A549 (cell line): ENCODE measurements around the gene EBP. TPM values are rescaled to one million over a fixed set of nuclear protein-coding genes. Genes with fewer than 3 reads are reported as not detected.

Experiments
- ATAC-seq, 2 experiments: fragments of 200-7000 bp in 1 of 2; fragments of >200 bp in 1 of 2; cut with Nextera tagmentation in 1 of 2; cut with Tn5 transposase in 1 of 2; 3 replicates each; pipeline versions ENCODE4 v1.8.0 to v1.9.1; 2018 to 2020; ENCODE audit warnings: mild to moderate bottlenecking in 1 of 2, moderate library complexity in 1 of 2
- CTCF ChIA-PET: fragments of 300-600 bp; sonication (Branson Sonifier 250); formaldehyde crosslinking; extraction: SDS; loops from one replicate; lab custom pipeline; 2021; ENCODE audit warnings: antibody characterized with exemption, inconsistent platforms; lab: Yijun Ruan, JAX
- POLR2A ChIA-PET: fragments of 350-600 bp; formaldehyde crosslinking; extraction: SDS; loops from one replicate; lab custom pipeline; 2021; ENCODE audit warnings: antibody characterized with exemption, inconsistent platforms; lab: Yijun Ruan, JAX
- DNase-seq, 2 experiments: peaks; one replicate each; pipeline versions ENCODE4 v3.0.0 to v3.0.0-alpha.2; 2011 to 2016; ENCODE audit warnings: low read depth in 1 of 2, low spot score in 1 of 2
- FAIRE-seq: peaks from 2 replicates; lab custom pipeline; 2011; peaks lifted over from hg19 to GRCh38; lab: Jason Lieb, UNC
- H3K27ac ChIP-seq, 2 experiments: fragments of >200 bp; sonication (Bioruptor Twin); formaldehyde crosslinking; 3 replicates each; pipeline ENCODE4 v1.5.1; 2016 to 2017
- H3K4me1 ChIP-seq: fragments of >200 bp; sonication (Bioruptor Twin); formaldehyde crosslinking; 3 replicates; pipeline ENCODE4 v1.6.1; 2016
- H3K4me2 ChIP-seq: fragments of >200 bp; sonication (Bioruptor Twin); formaldehyde crosslinking; 3 replicates; pipeline ENCODE4 v1.6.1; 2016
- H3K4me3 ChIP-seq: fragments of >200 bp; sonication (Bioruptor Twin); formaldehyde crosslinking; 3 replicates; pipeline ENCODE4 v1.5.1; 2016
- H3K9me3 ChIP-seq: fragments of >200 bp; sonication (Bioruptor Twin); formaldehyde crosslinking; 3 replicates; pipeline ENCODE4 v1.6.1; 2016
- ATOH8 ChIP-seq: fragments of 250-450 bp; sonication (Bioruptor Pico); IDR thresholded peaks from 2 replicates; pipeline ENCODE4 v1.5.0; 2020; ENCODE audit warnings: low read depth, mild to moderate bottlenecking, moderate library complexity
- CBX8 ChIP-seq: fragments of 200-600 bp; sonication (generic); IDR thresholded peaks from 2 replicates; pipeline ENCODE4 v1.6.1; 2016
- CHD2 ChIP-seq: fragments of 150-350 bp; IDR thresholded peaks from 2 replicates; pipeline ENCODE4 v1.6.1; 2014; ENCODE audit warnings: low read length; ENCODE audit not compliant: partially characterized antibody
- ESRRA ChIP-seq: fragments of 150-350 bp; IDR thresholded peaks from 2 replicates; pipeline ENCODE4 v1.6.1; 2014; ENCODE audit warnings: mild to moderate bottlenecking, low read length, borderline replicate concordance
- HES2 ChIP-seq: fragments of >200 bp; sonication (Bioruptor Twin); formaldehyde crosslinking; IDR thresholded peaks from 2 replicates; pipeline ENCODE4 v1.6.1; 2016
- HEYL ChIP-seq: fragments of 250-450 bp; sonication (Bioruptor Pico); IDR thresholded peaks from 2 replicates; pipeline ENCODE4 v1.8.0; 2021; ENCODE audit warnings: mild to moderate bottlenecking, moderate library complexity
- JUNB ChIP-seq: fragments of >200 bp; sonication (Bioruptor Twin); formaldehyde crosslinking; IDR thresholded peaks from 2 replicates; pipeline ENCODE4 v1.6.1; 2016
- MAX ChIP-seq: IDR thresholded peaks from 2 replicates; pipeline ENCODE4 v1.6.1; 2012
- MAZ ChIP-seq: fragments of 150-350 bp; IDR thresholded peaks from 2 replicates; pipeline ENCODE4 v1.6.1; 2014; ENCODE audit warnings: antibody characterized with exemption, low read depth, low read length, borderline replicate concordance
- MYC ChIP-seq: IDR thresholded peaks from 2 replicates; pipeline ENCODE4 v1.6.1; 2012; ENCODE audit warnings: mild to moderate bottlenecking, inconsistent platforms, low read length, improper control_type of control experiment, borderline replicate concordance
- PBX3 ChIP-seq: IDR thresholded peaks from 2 replicates; pipeline ENCODE4 v1.6.1; 2012
- PHF8 ChIP-seq: fragments of 200-600 bp; sonication (generic); IDR thresholded peaks from 2 replicates; pipeline ENCODE4 v1.6.1; 2016; ENCODE audit warnings: low read depth, mild to moderate bottlenecking, antibody characterized with exemption, moderate library complexity, borderline replicate concordance
- RAD21 ChIP-seq, 2 experiments: fragments of >200 bp in 1 of 2; sonication (Bioruptor Twin) in 1 of 2; formaldehyde crosslinking in 1 of 2; IDR thresholded peaks in 1 of 2; conservative IDR thresholded peaks in 1 of 2; 2 replicates in 1 of 2; 3 replicates in 1 of 2; pipeline ENCODE4 v1.6.1; 2012 to 2018; ENCODE audit warnings: inconsistent platforms in 1 of 2
- RFX5 ChIP-seq: fragments of 450-650 bp; IDR thresholded peaks from 2 replicates; pipeline ENCODE4 v1.7.1; 2014; ENCODE audit warnings: antibody characterized with exemption, mild to moderate bottlenecking, moderate library complexity
- RNF2 ChIP-seq: fragments of 200-600 bp; sonication (generic); IDR thresholded peaks from 2 replicates; pipeline ENCODE4 v1.6.1; 2016; ENCODE audit warnings: low read depth, mild to moderate bottlenecking, antibody characterized with exemption, moderate library complexity, borderline replicate concordance
- SREBF2 ChIP-seq: fragments of 450-650 bp; IDR thresholded peaks from 2 replicates; pipeline ENCODE4 v1.6.1; 2014; ENCODE audit warnings: mild to moderate bottlenecking, moderate library complexity
- TP53 ChIP-seq: fragments of 250-450 bp; sonication (Bioruptor Pico); IDR thresholded peaks from 2 replicates; pipeline ENCODE4 v1.5.0; 2021; ENCODE audit warnings: mild to moderate bottlenecking, moderate library complexity
- ZSCAN20 ChIP-seq: fragments of 250-450 bp; sonication (Bioruptor Pico); IDR thresholded peaks from 2 replicates; pipeline ENCODE4 v1.8.0; 2022; ENCODE audit warnings: mild to moderate bottlenecking, moderate library complexity
- WGBS: methylation state at CpG from one replicate; pipeline ENCODE4 v1.1.6; 2017; ENCODE audit errors: missing lambda C conversion rate; 5-methylcytosine and 5-hydroxymethylcytosine counted together
- polyA plus RNA-seq, 4 experiments: library from polyadenylated mRNA; depleted of rRNA in 3 of 4; stranded (reverse); fragments of >200 nt; fragmentation: RNase III in 1 of 4; extraction: RNeasy Plus Mini Kit Qiagen cat#74134 plus additional on column Dnase treatment in 1 of 4; gene quantifications; 2 replicates in 3 of 4; 3 replicates in 1 of 4; pipeline ENCODE4 v1.2.3, GENCODE V29; 2011 to 2017
- TF ChIP-seq, protein P1 (sequence below): fragments of >200 bp; sonication (Bioruptor Twin); formaldehyde crosslinking; IDR thresholded peaks from 3 replicates; pipeline ENCODE4 v1.5.1; 2016
- TF ChIP-seq, protein P2 (sequence below): fragments of 200-600 bp; sonication (generic); IDR thresholded peaks from 2 replicates; pipeline ENCODE4 v1.6.1; 2016; ENCODE audit warnings: antibody characterized with exemption, mild to moderate bottlenecking, moderate library complexity

EBP gene
- polyA plus RNA-seq, 2 of the 4 experiments (the other 2 are of a cell fraction), result 82.9 to 159 TPM

- DNase-seq, result peak in 1 of 2 experiments; percentile 55
- H3K4me1 ChIP-seq, result peaks cover 9% of the 10 kb centered on the region
- no peak for FAIRE-seq
- WGBS, result 2% methylated on average over 11 of the region's 12 CpGs
- peak overlapping the region; percentile 83 for H3K4me3 ChIP-seq
- POLR2A ChIA-PET, result interaction anchor here (0.6 to 1.6 kb wide), 7 partner anchors 9 to 1307 kb away, joined by 3 to 14 read pairs (median 5); partner anchors contain the start of genes RBM3 and USP11
- no peaks in the 10 kb centered on the region for H3K9me3 ChIP-seq
- CTCF ChIA-PET, result interaction anchor here (0.8 to 3.0 kb wide), 7 partner anchors 10 to 458 kb away, joined by 3 to 12 read pairs (median 5); no protein-coding TSS in a partner anchor
- peak overlapping the region; percentile 95 for H3K4me2 ChIP-seq
- TF ChIP-seq RFX5, result no peak
- no peak for TF ChIP-seq PHF8
- no peak for TF ChIP-seq JUNB
- no peak for TF ChIP-seq CBX8
- TF ChIP-seq HEYL (CRISPR knock-in tag), result no peak
- TF ChIP-seq, protein P1, sequence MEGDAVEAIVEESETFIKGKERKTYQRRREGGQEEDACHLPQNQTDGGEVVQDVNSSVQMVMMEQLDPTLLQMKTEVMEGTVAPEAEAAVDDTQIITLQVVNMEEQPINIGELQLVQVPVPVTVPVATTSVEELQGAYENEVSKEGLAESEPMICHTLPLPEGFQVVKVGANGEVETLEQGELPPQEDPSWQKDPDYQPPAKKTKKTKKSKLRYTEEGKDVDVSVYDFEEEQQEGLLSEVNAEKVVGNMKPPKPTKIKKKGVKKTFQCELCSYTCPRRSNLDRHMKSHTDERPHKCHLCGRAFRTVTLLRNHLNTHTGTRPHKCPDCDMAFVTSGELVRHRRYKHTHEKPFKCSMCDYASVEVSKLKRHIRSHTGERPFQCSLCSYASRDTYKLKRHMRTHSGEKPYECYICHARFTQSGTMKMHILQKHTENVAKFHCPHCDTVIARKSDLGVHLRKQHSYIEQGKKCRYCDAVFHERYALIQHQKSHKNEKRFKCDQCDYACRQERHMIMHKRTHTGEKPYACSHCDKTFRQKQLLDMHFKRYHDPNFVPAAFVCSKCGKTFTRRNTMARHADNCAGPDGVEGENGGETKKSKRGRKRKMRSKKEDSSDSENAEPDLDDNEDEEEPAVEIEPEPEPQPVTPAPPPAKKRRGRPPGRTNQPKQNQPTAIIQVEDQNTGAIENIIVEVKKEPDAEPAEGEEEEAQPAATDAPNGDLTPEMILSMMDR, result no peak
- ATAC-seq, result peak; percentile 80 to 81
- peak overlapping the region; percentile 85 to 93 for H3K27ac ChIP-seq
Measured at GRCh38 chrX:48540028-48540375, 18.4 kb downstream of the EBP start.

DNA sequence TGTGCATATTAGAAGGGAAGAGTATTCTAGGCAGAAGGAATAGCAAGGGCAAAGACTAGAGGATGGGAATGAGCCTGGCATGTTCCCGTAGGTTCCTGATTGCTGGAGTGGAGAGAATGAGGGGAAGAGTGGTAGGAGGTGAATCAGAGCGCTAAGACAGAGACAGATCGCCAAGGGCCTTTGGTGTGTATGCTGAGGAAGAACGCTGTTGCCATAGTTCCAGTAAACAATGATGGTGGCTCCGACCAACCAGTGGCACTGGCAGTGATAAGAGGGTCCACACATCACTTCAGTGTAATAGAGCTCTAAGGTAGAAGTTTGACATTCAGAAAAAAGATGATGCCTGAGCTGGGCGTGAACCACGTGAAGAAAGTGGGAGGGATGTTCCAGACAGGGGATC is 18.9 kb downstream of the EBP start:
- no peak for DNase-seq
- WGBS, result 87% methylated on average over 7 of the region's 7 CpGs

DNA sequence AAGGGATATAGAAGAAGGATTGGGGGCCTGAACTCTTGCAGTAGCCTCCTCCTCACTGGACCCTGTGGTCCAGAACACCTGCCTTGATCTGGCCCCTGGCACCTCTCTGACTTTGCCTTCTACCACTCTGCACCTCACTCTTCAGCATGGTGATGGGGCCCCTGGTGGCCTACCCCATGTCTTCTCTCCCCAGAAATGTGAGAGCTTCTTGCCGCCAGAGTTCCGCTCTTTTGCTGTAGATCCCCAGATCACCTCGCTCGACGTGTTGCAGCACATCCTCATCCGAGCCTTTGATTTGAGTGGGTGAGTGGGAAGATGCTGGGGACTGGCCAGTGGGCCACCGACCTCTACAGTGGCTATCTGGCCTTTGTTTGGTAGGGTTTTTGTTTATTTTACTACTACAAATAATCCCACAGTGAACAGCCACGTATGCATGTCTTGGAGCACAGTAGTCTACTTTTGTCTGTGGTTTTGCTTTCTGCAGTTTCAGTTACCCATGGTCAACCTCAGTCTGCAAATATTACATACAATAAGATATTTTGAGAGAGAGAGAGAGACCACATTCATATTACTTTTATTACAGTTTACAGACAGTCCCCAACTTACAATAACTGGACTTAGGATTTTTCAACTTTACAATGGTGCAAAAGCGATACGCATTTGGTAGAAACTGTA is 19.7 kb downstream of the EBP start:
- Histone ChIP-seq H3K27ac (no peak overlapping the region), H3K4me3 (no peak overlapping the region), H3K9me3 (no peaks in the 10 kb centered on the region), H3K4me2 (peak overlapping the region; percentile 95; the same call in 2 of the 3 replicates), H3K4me1 (peaks cover 9% of the 10 kb centered on the region)
- ATAC-seq (no peak), FAIRE-seq (no peak), DNase-seq (no peak)
- ChIA-PET POLR2A (no interaction called here), CTCF (no interaction called here)
- 91% methylated on average over 10 of the region's 10 CpGs for WGBS
- no peak for TF ChIP-seq PBX3
- no peak for TF ChIP-seq TP53 (CRISPR knock-in tag)
- TF ChIP-seq HES2, result no peak
- no peak for TF ChIP-seq ESRRA
- TF ChIP-seq JUNB, result no peak
- no peak for TF ChIP-seq ZSCAN20 (CRISPR knock-in tag)
- TF ChIP-seq SREBF2, result no peak
- no peak for TF ChIP-seq RNF2
- TF ChIP-seq RAD21 (conservative IDR thresholded peaks at IDR 0.05 in 1 of 2, IDR thresholded peaks at IDR 0.05 in 1 of 2), result no peak
- TF ChIP-seq, protein P2, sequence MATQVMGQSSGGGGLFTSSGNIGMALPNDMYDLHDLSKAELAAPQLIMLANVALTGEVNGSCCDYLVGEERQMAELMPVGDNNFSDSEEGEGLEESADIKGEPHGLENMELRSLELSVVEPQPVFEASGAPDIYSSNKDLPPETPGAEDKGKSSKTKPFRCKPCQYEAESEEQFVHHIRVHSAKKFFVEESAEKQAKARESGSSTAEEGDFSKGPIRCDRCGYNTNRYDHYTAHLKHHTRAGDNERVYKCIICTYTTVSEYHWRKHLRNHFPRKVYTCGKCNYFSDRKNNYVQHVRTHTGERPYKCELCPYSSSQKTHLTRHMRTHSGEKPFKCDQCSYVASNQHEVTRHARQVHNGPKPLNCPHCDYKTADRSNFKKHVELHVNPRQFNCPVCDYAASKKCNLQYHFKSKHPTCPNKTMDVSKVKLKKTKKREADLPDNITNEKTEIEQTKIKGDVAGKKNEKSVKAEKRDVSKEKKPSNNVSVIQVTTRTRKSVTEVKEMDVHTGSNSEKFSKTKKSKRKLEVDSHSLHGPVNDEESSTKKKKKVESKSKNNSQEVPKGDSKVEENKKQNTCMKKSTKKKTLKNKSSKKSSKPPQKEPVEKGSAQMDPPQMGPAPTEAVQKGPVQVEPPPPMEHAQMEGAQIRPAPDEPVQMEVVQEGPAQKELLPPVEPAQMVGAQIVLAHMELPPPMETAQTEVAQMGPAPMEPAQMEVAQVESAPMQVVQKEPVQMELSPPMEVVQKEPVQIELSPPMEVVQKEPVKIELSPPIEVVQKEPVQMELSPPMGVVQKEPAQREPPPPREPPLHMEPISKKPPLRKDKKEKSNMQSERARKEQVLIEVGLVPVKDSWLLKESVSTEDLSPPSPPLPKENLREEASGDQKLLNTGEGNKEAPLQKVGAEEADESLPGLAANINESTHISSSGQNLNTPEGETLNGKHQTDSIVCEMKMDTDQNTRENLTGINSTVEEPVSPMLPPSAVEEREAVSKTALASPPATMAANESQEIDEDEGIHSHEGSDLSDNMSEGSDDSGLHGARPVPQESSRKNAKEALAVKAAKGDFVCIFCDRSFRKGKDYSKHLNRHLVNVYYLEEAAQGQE, result no peak
- TF ChIP-seq, protein P1, result no peak
- no peak for TF ChIP-seq ATOH8 (CRISPR knock-in tag)
- TF ChIP-seq MAX, result no peak

More for the DNA sequence above, 18.9 kb downstream of the EBP start:
- Histone ChIP-seq H3K4me3 (peak overlapping the region; percentile 83), H3K27ac (peak overlapping the region; percentile 85 to 93; a peak in 3 of 6 replicates), H3K4me1 (peaks cover 9% of the 10 kb centered on the region), H3K9me3 (no peaks in the 10 kb centered on the region), H3K4me2 (peak overlapping the region; percentile 95)
- POLR2A ChIA-PET, result interaction anchor here (0.6 to 1.6 kb wide), 3 partner anchors 9 to 1308 kb away, joined by 3 to 6 read pairs (median 5); partner anchors contain the start of gene USP11
- CTCF ChIA-PET, result interaction anchor here (1.2 to 3.0 kb wide), 4 partner anchors 9 to 28 kb away, joined by 4 to 12 read pairs (median 6); no protein-coding TSS in a partner anchor
- TF ChIP-seq CHD2 (no peak), MAZ (no peak), MYC (no peak), ESRRA (no peak)
- ATAC-seq, result no peak
- no peak for FAIRE-seq
